Subcutaneous adipose tissue (tissue), 4 donors: Measurements from ENCODE around the gene C1orf226. TPM values are rescaled to one million over a fixed set of nuclear protein-coding genes. Genes with fewer than 3 reads are reported as not detected.

Experiments
- CTCF ChIP-seq: fragments of 450-650 bp; IDR thresholded peaks from one replicate; pipeline ENCODE4 v1.5.1; 2016; ENCODE audit warnings: low read depth, mild to moderate bottlenecking, control low read depth, antibody characterized with exemption, moderate library complexity
- total RNA-seq, 4 donors: library from RNA; depleted of rRNA; stranded (reverse); fragments of >200 nt; gene quantifications; one replicate each; pipeline ENCODE4 v1.1.0, GENCODE V29; 2016

C1orf226 gene
- total RNA-seq, 4 donors from 2014 or later: 1.1 to 13.4 (median 3.1) TPM

DNA sequence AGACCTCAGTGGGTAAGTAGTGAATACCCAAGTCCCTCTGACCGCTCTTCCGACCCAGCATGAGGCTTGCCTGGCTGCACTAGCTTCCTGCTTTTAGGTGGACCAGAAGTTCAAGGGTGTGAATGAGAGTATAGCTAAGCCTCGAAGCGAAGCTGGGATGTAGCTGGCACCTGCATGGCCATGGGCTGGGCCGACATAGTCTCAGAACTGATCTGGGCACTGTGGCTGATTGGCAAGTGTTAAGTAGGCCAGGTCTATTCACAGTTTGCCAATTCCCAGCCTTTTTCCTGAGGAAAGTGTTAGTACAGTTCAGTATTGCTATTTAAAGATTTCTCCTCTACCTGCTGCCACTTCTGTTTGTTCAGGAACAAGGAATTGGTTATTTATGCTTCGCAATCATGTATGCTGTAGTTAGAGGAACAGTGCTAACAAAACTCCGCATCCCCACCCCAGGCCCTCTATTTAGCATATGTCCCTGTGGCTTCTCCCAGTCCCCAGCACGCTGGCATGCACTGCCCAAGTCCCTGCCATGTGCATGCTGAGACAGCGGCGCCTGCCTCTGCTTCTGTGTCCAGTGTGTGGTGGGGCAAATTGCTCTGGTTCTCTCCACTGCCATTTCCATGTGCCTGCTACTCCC lies 21.2 kb upstream of the C1orf226 start:
- TF ChIP-seq CTCF: no peak

DNA sequence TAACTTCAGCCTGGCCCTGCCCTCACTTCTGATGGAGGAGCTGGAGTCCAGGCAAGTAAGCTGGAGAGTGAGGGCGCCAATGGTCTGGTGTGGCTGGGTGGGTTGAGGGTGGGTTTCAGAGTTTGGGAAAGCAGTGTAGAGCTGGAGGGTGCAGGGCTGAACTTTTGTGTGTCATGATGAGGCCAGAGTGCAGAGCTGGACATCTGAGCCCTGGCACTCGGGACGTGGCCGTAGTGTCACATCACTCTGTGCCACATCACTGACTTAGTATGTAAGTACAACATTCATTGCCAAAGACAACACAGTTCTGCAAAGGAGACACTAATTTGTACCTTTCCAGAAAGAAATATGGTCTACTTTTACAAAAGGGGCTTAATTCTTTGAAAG lies 20.7 kb upstream of the C1orf226 start:
- no peak for TF ChIP-seq CTCF

DNA sequence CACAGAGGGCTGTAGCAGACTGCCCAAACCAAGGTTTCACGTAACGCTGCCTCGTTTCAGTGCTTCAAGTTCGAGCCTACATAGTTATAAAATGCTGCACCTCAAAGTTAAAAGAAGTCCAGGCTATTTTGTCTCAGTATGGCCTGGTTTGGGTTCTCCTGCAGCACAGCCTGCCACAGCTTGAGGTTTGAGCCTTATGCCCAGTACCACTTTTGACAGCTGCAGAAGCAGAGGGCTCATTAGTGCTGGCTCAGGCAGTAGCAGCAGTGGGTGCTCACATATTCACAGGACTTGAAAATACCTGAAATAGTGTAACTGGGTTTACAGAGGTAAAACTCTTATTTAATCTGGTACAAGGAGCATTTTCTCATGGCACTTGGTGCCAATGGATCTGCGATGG lies 20.2 kb upstream of the C1orf226 start:
- no peak for TF ChIP-seq CTCF

- no peak for TF ChIP-seq CTCF
Measured at GRCh38 chr1:162363823-162364222, 17.7 kb upstream of the C1orf226 start.

DNA sequence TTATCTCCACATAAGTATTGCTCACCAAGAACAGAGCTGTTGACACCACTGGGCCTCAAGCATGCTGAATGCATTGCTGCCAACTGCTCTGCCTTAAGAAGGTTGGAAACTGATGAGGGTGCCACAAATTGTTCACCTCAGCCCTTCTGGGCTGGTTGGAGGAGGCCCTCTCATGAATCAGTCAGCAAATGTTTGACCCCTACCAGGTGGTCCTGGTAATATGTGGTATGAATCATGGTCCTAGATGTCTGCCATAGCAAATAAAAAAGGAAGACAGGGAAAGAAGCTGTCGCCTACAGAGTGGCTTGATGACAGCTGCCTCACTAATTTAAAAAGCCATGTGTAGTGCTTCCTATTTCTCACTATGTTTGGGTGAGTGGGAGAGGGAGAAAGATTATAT lies 17.0 kb upstream of the C1orf226 start:
- TF ChIP-seq CTCF: no peak

DNA sequence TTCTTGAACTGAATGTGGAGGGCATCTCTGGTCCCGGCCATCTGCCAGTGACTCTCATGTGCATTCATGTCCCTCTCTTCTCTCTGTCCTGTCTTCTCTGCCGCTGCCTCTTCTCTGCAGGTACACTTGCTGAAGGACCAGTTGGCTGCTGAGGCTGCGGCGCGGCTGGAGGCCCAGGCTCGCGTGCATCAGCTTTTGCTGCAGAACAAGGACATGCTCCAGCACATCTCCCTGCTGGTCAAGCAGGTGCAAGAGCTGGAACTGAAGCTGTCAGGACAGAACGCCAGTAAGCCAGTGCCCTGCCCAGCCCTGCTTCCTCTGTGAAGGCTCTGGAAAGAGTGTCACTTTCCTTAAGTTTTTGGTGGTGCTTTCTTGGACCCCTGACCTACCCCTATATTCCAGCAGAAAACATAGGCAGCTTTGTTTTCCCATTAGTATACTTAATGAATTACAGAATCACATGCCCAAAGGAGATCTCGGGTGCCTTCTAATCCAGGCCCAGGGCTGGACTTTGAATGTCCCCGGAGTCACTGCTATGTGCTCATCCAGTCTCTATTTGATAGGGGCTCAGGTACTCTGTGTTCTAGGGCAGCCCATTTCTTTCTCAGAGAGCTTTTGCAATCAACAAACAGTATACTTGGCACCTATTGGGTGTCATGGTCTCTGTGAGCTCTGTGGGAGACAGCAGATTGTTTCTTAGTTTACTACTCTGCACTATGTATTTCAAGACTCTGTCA lies 16.1 kb upstream of the C1orf226 start:
- no peak for TF ChIP-seq CTCF

- no peak for TF ChIP-seq CTCF
Measured at GRCh38 chr1:162366149-162366548, 15.4 kb upstream of the C1orf226 start.
